HG02870 (cell line): ENCODE data around the gene RPP14.

Source experiments
- ATAC-seq: cut with Tn5 transposase; IDR thresholded peaks from one replicate; pipeline ENCODE4 v1.9.1; 2021; ENCODE audit warnings: mild to moderate bottlenecking, moderate library complexity; ENCODE audit not compliant: unreplicated experiment

Gene RPP14

DNA sequence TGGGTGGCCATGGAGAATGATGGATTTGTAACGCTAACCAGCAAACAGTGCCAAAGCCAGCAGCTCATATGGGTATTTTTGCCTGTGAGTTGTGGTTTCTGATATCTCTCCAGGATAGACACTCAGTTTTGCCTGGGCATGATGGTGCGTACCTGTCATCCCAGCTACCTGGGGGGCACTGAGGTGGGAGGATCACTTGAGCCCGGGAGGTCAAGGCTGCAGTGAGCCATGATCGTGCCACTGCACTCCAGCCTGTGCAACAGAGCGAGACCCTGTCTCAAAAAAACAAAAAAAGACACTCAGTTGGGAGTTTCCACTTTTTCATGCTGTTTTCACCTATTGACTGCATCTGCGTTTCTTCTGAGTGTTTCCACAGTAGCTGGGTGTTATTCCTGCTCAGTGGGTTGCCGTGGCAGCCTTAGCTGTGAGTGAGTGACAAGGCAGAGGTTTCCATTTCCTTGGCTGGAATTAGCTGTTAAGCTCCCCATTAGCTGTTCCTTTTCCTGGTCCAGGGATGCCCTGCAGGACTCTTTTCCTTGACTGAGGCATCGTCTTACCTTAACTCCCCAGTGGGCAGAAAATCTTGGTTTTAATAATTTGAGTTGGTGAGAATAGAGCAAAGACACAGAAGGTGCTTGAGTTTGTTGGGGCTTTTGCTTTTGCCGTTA is 14.2 kb upstream of the RPP14 start:
- ATAC-seq, result no peak

DNA sequence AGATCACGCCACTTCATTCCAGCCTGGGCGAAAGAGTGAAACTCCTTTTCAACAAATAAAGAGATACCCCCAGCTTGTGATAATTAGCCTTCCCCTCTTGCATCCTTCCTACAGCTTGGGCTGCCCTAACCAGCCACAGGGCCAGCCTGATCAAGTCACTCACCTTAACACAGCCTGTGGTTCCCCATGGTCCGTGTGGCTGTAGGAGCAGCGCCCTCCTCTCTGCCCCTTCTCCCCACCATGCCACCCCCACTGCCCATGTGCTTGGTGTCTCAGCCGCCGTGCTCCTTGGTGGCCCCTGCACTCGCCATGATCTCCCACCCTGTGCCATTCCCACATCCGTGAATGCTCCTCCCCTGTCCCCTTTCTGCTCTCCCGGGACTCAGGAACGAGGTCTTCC is 13.2 kb upstream of the RPP14 start:
- no peak for ATAC-seq

DNA sequence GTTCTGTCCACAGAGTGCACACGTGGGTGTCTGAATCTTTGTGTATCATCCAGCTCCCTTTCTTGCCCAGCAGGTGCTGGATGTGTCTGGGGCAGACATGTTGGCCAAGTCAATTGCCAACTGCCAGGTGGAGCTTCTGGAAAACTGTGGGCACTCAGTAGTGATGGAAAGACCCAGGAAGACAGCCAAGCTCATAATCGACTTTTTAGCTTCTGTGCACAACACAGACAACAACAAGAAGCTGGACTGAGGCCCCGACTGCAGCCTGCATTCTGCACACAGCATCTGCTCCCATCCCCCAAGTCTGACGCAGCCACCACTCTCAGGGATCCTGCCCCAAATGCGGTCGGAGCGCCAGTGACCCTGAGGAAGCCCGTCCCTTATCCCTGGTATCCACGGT is 12.5 kb upstream of the RPP14 start:
- no peak for ATAC-seq

DNA sequence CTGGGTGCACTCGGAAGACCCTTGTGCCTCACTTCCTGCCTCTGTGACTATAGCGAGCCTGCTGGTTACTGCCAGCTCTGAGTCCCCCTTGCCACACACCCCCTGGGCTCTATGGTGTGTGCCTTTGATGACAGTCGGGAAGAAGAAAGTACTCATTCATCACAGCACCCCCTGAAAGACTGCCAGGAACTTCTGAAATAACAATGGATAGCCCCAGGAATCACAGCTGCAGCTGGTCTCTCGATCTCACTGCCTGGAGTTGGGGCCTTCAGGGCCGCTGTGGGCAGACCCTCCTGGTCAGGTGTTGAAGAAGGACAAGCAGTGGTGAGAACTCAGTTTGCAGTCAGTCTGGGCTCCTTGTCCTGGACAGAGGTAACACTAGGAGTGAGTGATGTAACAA is 9.8 kb upstream of the RPP14 start:
- no peak for ATAC-seq

DNA sequence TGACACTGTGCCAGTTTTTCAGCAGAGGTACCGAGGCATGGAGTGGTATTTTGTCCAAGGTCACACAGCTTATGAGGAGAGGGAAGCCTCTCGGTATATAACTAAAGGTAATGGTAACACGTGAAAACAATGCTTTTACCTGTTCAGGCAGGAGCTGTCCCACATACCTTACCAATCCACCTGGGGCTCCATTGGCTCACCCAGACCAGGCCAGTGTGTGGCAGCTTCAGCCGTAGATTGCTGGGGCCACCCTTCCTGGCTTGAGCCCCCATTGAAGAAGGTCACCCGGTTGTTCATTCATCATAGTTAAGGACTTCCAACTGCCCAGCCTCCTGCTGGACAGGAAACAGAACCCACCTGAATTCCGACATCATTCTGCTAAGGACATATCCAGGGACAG is 9.2 kb upstream of the RPP14 start:
- ATAC-seq, result no peak

DNA sequence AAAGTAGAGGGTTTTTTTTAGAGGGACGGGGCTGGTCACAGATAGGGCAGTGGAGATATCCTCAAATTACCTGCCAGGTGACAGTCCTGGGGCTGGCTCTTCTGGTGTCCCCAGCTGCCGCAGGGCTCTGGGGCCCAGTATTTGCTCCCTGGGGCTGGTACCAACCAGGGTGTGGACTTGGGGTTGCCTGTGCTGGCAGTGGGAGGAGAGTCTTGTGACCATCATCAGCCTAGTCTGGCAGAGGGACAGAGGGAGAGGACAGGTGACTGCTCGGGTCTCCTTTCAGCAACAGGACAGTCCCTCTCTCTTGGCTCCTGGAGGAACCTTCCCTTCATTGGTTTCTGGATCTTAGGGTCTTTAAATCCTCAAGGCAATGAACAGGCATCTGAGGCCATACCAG is 7.9 kb upstream of the RPP14 start:
- no peak for ATAC-seq

DNA sequence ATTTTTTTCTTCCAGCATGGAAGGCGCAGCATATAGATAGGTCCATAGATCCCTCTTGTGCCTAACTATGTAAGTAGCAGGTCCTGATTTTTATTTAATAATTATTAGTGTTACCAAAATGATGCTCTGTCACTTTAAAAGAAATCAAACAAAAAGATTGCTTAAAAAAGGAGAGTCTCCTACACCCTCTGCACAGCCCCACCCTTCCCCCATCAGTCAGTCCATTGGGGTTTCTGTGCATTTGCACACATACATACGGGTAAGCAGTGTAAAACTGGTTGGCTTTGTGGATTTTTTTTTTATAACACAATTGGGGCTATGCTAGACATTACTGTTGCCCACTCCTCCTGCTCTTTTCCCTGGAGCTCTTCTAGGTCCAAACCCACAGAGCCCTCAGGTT is 7.0 kb upstream of the RPP14 start:
- no peak for ATAC-seq

DNA sequence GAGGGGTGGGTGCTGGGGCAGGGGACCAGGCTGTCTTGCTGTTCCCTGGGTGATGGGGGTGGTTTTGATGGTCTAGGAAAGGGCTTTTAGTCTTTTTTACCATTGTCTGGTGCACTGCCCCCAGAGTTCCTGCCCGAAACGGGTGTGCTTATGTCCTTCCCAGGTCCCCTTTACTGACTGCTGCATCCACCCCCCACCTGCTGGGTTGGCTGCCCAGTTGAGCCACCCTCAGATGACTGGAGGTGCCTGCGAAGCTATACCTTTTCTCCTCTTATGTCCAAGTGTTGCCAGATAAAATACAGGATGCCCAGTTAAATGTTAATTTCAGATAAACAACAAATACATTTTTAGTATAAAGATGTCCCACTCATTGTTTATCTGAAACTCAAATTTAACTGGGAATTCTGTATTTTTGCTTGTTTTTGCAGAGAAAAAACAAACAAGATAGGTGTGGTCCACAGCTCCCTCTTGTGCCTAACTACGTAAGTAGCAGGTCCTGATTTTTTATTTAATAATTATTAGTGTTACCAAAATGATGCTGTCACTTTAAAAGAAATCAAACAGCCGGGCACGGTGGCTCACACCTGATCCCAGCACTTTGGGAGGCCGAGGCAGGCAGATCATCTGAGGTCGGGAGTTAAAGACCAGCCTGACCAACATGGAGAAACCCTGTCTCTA is 6.1 kb upstream of the RPP14 start:
- no peak for ATAC-seq

DNA sequence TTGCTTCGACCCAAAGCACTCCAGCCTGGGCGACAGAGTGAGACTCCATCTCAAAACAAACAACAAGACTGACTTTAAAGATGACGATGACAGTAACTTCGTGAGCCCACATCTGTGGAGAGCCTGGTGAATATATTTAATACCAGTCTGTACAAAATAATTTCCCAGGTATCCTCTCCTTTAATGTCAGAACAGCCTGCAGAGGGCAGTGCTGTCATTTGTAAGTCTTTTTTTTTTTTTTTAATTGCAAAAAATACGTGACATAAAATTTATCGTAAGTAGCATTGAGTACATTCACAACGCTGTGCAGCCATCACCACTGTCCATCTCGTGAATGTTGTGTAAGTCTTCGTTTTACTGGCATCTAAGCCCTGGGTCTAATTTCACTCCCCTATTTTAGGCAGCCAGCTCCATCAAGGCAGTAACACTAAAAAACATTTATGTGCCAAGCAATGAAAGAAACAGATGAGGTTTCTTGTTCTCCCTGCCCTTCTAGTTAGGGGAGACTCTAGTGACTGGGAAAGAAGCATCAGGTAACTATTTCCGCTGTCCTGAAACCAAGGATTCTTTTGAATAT is 1.7 kb downstream of the RPP14 start:
- no peak for ATAC-seq

DNA sequence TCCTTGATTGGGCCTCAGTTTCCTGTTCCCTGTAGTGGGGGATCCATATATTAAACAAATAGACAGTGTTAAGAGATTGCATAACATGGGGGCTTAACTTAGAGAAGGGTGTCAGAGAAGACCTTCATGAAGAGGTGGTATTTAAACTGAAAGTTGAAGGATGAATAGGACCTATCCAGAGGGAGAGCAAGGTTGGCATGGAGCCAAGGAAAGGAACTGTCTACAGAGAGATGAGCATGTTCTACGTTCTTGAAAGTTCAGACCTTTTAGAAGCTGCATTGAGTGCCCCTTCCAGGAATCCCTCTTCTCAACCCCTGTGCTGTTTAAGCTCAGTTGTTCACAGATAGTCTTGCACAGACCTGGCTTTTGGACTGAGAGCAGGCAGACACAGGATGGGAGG is 2.7 kb downstream of the RPP14 start:
- ATAC-seq, result no peak

DNA sequence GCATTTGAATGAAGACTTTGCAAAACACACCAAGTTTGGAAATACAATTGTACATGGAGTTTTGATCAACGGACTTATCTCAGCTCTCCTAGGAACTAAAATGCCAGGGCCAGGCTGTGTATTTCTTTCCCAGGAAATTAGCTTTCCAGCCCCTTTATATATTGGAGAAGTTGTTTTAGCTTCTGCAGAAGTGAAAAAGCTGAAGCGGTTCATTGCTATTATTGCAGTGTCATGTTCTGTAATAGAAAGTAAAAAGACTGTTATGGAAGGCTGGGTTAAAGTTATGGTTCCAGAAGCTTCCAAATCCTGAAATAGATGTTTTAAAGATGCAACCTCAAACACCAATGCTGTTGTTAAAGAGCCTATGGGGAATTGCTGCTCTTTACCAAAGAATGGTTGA is 11.8 kb downstream of the RPP14 start:
- ATAC-seq, result no peak

DNA sequence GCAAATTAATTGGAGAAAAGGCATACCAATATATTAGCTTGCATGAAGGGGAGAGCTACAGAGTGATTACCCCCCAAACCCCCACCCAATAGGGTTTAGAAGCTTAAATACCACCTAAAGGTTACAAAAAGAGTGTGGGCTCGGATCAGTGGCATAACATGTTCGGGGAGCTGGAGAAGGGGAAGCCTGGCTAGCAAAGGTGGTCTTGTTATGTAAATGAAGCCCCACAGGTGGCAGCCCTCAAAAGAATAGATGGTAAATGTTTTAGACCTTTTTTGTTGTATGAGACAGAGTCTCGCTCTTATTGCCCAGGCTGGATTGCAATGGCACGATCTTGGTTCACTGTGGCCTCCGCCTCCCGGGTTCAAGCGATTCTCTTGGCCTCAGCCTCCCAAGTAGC is 15.7 kb downstream of the RPP14 start:
- no peak for ATAC-seq

DNA sequence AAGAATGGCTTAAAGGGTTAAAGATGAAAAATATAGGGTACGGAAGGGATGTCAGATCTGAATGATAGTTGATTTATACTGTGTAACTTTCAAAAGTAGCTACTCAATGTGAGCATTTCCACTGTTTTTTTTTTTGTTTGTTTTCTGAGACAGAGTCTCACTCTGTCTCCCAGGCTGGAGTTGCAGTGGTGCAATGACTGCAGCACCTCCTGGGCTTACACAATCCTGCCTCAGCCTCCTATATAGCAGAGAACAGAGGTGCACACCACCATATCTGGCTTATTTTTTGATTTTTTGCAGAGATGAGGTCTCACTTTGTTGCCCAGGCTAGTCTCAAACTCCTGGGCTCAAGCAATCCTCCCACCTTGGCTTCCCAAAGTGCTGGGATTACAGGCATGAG is 16.7 kb downstream of the RPP14 start:
- ATAC-seq, result no peak

DNA sequence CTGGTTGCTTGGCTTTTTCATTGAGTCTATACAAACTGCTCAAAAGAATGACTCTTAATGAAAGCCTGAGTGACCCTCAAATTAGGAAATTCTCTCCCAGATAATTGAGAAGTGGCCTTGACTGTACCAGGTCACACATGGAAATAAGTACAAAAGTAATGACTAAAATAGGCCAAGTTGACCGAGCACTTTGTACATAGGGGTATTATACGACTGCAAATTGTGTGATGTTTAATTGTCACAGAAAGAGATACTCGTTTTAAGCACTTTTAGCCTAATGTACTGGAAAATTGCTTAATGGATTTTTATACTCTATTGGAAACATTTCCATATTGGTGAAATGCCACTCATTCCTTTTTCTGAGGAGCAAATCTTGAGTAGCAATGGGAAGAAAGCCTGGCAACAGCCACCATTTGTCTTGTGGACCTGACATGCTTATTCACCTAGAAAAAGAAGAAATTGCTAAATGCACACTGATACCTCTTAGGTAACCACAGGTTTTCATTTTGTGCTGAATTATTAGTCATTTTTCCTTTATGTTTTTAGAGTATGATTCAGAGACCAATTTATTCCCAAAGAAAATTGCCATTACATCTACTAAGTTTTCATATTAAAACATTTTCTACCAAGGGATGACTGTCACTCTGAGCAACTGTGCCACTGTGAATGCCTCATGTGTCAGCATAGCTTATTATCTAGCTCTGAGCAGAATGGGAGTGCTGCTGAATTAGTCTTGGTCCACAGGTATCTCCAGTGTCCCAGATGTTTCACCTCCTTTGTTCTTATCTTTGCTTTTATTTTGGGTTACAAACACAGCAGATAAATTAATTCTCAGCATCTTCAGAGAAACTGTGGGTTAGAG is 17.7 kb downstream of the RPP14 start:
- ATAC-seq, result no peak

DNA sequence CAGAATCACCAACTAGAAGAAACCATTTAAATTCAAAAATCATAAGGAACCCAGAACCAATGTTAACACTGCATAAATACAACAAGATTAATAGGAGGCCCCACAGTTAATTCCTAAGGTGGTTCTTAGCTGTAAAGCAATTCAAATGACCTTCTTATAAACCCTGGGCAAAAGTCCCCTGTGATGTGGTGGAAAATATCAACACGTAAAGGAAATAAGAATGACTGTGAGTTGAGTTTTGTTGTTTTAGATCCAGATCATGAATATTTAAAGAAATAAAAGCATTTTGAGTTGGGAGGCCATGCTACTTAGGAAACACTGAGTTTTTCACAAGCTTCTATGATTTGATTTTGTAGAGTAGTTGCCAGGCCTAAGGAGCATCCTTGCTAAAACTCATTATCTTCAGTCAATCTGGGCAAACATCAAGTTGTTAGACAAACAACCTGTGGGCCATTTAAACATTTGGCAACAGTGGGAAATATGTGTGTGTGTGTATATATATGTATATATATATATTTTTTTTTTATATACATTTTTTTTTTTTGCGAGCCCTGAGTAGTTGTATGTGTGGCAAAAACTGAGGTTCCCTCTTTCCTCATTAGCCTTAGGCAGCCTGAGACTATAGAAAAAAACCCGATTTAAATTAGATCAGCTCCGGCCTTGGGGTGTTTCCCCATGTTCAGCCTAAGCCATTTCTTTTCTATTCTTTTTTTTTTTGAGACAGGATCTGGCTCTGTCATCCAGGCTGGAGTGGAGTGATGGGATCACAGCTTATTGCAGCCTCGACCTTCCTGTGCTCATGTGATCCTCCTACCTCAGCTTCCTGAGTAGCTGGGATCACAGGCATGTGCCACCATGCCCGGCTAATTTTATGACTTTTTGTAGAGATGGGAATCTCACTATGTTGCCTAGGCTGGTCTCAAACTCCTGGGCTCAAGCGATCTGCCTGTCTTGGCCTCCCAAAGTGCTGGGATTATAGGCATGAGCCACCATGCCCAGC is 18.6 kb downstream of the RPP14 start:
- ATAC-seq, result no peak

DNA sequence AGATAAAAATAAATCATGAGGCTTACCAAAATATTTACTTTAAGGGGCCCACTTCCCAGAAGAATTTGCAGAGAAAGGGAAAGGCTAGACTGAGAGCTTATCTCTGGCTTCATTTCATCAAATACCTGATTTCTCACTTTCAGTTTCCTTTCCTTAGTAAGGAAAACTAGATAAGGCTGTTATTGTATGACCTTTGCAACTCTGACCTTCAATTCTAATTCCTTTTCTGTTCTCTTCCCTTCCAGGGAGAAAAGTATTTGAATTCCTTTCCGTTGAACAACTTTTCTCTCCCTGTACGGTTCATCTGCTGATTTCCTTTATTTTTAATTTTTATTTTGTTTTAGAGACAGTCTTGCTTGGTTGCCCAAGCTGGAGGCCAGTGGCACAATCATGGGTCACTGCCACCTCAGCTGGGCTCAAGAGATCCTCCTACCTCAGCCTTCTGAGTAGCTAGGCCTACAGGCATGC is 19.5 kb downstream of the RPP14 start:
- no peak for ATAC-seq

DNA sequence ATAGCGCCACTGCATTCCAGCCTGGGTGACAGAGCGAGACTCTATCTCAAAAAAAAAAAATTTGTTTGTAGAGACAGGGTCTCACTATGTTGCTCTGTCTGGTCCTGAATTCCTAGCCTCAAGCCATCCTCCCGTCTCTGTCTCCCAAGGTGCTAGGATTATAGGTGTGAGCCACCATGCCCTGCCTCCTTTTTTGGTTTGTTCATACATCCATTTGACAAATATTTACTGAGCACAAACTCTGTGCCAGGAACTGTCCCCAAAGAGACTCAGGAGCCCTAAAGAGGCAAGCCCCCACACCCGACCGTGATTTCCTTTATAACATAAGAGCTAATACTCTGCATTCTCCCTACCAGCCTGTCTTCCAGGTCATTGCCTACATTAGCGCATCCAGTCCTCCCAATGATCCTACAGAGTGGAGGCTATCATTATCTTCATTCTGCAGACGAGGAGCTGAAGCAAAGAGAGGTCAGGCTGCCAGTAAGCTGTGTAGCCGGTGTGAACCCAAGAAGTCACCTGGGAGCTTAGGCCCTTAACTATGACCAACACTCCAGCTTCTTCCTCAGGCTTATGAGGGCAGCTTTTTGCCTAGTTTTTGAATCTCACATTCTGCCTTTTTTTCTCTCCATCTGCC is 20.3 kb downstream of the RPP14 start:
- ATAC-seq, result no peak

DNA sequence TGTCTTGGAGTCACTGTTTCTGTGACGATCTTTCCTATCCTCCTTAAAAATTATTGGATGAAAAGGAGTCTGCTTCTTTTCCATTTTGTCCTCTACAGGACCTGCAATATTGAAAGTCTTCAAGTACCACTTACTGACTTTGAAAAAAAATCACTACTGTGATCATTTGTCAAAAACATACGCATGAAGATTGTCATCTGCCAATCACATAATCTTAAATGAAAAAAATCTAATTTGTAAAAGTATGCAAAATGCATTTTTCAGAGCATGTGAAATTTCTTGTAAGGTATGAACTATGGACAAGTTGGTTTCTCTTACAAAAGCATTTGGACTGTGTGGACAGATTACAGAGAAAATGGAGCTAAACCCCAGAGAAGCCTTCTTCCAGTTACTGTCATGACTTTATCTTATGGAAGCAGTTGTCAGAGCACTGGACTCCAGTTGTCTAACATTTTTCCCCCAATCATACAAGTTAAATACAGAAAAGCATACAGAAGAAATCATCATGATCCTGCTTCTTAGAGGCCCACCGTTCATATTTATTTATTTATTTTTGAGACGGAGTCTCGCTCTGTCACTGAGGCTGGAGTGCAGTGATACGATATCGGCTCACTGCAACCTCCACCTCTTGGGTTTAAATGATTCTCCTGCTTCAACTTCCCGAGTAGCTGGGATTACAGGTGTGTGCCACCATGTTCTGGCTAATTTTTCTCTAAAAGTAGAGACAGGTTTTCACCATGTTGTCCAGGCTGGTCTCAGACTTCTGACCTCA is 23.3 kb downstream of the RPP14 start:
- no peak for ATAC-seq

DNA sequence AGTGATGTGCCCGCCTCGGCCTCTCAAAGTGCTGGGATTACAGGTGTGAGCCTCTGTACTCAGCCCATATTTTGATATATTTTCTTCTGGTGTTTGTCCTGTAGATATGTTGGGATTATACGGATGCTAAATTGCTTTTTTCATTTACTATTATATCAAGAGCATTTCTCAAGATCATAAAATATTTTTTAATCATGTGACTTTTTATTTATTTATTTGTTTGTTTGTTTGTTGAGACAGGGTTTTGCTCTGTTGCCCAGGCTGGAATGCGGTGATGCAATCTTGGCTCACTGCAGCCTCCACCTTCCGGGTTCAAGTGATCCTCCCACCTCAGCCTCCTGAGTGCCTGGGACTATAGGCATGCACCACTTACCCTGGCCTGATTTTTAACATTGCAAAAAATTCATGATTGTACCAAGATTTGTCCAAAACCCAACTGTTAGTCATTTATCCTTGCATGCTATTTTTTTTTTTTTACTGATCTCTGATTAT is 23.9 kb downstream of the RPP14 start:
- ATAC-seq, result no peak
